Measurements from ENCODE around the gene CYSRT1.
A peak's percentile ranks its signal among the peaks of the same experiment; 100 is the strongest.

CYSRT1 gene

DNA sequence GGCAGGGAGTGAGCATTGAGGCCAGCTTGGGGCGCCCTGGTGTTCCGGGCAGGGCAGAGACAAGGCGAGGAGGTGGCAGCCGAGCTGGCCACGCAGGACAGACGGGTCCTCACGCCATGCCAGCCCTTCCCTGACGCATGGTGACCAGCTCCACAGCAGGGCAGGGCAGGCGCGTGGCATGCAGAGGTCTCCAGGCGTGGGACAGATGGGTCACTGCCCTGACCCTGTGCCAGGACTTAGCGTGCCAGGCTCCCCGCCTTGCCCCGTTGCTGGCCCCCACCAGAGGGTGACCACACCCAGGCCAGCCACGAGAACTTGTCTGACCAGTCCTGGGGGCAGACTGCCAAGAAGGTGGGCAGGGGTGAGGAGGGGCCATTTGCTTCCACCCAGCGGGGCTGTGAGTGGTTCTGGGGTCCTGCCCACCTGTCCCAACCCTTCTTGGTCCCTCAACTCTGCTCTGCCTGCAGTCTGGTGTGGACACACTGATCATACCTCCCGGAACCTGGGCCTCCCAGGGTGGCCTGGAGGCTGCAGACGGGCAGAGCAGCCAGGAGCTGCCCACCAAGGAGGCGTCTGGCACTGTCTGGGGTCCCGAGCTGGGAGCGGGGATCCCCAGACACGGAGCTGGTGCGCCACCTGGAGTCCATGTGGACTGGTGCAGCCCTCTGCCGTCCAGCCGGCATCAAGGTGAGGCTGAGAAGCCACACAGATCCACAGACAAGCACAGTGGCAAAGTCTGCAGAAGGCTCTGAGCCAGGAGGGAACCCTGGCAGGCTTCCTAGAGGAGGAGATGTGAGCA lies 2.3 kb downstream of the CYSRT1 start, which contains the start of gene RNF224 (continued):
- TF ChIP-seq SP7 (tag by site-specific recombination; IDR thresholded peaks at IDR 0.05), result peak; percentile 17; the same call in 1 of the 2 replicates
- TF ChIP-seq ZNF596 (tag by site-specific recombination; IDR thresholded peaks at IDR 0.05), result no peak
- TF ChIP-seq ZSCAN23 (tag by site-specific recombination; IDR thresholded peaks at IDR 0.05), result no peak
- TF ChIP-seq ZBTB48 (tag by site-specific recombination; IDR thresholded peaks at IDR 0.05), result no peak
- TF ChIP-seq ZNF426 (tag by site-specific recombination; IDR thresholded peaks at IDR 0.05), result no peak
- no peak for TF ChIP-seq ZNF391 (tag by site-specific recombination; IDR thresholded peaks at IDR 0.05; ENCODE audit: borderline replicate concordance, low read depth)
- no peak for TF ChIP-seq ZNF354C (tag by site-specific recombination; IDR thresholded peaks at IDR 0.05; ENCODE audit: borderline replicate concordance, low read depth)
- TF ChIP-seq GLIS1 (tag by site-specific recombination; IDR thresholded peaks at IDR 0.05), result peak; percentile 81
- TF ChIP-seq SP3 (tag by site-specific recombination; IDR thresholded peaks at IDR 0.05), result no peak
- no peak for TF ChIP-seq ZNF776 (tag by site-specific recombination; IDR thresholded peaks at IDR 0.05; ENCODE audit: borderline replicate concordance)
- TF ChIP-seq ZNF19 (tag by site-specific recombination; IDR thresholded peaks at IDR 0.05; ENCODE audit: low read depth), result no peak
- no peak for TF ChIP-seq MYNN (tag by site-specific recombination; IDR thresholded peaks at IDR 0.05; ENCODE audit: borderline replicate concordance)
- TF ChIP-seq, protein P1, sequence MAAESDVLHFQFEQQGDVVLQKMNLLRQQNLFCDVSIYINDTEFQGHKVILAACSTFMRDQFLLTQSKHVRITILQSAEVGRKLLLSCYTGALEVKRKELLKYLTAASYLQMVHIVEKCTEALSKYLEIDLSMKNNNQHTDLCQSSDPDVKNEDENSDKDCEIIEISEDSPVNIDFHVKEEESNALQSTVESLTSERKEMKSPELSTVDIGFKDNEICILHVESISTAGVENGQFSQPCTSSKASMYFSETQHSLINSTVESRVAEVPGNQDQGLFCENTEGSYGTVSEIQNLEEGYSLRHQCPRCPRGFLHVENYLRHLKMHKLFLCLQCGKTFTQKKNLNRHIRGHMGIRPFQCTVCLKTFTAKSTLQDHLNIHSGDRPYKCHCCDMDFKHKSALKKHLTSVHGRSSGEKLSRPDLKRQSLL (tag by site-specific recombination; IDR thresholded peaks at IDR 0.05), result no peak
- TF ChIP-seq, protein P2, sequence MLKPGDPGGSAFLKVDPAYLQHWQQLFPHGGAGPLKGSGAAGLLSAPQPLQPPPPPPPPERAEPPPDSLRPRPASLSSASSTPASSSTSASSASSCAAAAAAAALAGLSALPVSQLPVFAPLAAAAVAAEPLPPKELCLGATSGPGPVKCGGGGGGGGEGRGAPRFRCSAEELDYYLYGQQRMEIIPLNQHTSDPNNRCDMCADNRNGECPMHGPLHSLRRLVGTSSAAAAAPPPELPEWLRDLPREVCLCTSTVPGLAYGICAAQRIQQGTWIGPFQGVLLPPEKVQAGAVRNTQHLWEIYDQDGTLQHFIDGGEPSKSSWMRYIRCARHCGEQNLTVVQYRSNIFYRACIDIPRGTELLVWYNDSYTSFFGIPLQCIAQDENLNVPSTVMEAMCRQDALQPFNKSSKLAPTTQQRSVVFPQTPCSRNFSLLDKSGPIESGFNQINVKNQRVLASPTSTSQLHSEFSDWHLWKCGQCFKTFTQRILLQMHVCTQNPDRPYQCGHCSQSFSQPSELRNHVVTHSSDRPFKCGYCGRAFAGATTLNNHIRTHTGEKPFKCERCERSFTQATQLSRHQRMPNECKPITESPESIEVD (tag by site-specific recombination; IDR thresholded peaks at IDR 0.05), result no peak
- 0 out of 2 replicates have a peak, but pooled peaks have one; percentile 17 for TF ChIP-seq WT1 (tag by site-specific recombination; IDR thresholded peaks at IDR 0.05)
- no peak for TF ChIP-seq ZBTB8A (tag by site-specific recombination; IDR thresholded peaks at IDR 0.05)
- no peak for TF ChIP-seq ZNF514 (tag by site-specific recombination; IDR thresholded peaks at IDR 0.05)
- no peak for TF ChIP-seq ZNF571 (tag by site-specific recombination; IDR thresholded peaks at IDR 0.05)
- TF ChIP-seq, protein P3, sequence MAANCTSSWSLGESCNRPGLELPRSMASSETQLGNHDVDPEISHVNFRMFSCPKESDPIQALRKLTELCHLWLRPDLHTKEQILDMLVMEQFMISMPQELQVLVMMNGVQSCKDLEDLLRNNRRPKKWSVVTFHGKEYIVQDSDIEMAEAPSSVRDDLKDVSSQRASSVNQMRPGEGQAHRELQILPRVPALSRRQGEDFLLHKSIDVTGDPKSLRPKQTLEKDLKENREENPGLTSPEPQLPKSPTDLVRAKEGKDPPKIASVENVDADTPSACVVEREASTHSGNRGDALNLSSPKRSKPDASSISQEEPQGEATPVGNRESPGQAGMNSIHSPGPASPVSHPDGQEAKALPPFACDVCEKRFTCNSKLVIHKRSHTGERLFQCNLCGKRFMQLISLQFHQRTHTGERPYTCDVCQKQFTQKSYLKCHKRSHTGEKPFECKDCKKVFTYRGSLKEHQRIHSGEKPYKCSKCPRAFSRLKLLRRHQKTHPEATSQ (tag by site-specific recombination; IDR thresholded peaks at IDR 0.05), result no peak
- TF ChIP-seq, protein P4, sequence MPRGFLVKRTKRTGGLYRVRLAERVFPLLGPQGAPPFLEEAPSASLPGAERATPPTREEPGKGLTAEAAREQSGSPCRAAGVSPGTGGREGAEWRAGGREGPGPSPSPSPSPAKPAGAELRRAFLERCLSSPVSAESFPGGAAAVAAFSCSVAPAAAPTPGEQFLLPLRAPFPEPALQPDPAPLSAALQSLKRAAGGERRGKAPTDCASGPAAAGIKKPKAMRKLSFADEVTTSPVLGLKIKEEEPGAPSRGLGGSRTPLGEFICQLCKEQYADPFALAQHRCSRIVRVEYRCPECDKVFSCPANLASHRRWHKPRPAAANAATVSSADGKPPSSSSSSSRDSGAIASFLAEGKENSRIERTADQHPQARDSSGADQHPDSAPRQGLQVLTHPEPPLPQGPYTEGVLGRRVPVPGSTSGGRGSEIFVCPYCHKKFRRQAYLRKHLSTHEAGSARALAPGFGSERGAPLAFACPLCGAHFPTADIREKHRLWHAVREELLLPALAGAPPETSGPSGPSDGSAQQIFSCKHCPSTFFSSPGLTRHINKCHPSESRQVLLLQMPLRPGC (tag by site-specific recombination; IDR thresholded peaks at IDR 0.05), result no peak
- TF ChIP-seq KLF10 (tag by site-specific recombination; IDR thresholded peaks at IDR 0.05), result no peak
- no peak for TF ChIP-seq ZNF335 (tag by site-specific recombination; conservative IDR thresholded peaks at IDR 0.05)
- TF ChIP-seq, protein P5, sequence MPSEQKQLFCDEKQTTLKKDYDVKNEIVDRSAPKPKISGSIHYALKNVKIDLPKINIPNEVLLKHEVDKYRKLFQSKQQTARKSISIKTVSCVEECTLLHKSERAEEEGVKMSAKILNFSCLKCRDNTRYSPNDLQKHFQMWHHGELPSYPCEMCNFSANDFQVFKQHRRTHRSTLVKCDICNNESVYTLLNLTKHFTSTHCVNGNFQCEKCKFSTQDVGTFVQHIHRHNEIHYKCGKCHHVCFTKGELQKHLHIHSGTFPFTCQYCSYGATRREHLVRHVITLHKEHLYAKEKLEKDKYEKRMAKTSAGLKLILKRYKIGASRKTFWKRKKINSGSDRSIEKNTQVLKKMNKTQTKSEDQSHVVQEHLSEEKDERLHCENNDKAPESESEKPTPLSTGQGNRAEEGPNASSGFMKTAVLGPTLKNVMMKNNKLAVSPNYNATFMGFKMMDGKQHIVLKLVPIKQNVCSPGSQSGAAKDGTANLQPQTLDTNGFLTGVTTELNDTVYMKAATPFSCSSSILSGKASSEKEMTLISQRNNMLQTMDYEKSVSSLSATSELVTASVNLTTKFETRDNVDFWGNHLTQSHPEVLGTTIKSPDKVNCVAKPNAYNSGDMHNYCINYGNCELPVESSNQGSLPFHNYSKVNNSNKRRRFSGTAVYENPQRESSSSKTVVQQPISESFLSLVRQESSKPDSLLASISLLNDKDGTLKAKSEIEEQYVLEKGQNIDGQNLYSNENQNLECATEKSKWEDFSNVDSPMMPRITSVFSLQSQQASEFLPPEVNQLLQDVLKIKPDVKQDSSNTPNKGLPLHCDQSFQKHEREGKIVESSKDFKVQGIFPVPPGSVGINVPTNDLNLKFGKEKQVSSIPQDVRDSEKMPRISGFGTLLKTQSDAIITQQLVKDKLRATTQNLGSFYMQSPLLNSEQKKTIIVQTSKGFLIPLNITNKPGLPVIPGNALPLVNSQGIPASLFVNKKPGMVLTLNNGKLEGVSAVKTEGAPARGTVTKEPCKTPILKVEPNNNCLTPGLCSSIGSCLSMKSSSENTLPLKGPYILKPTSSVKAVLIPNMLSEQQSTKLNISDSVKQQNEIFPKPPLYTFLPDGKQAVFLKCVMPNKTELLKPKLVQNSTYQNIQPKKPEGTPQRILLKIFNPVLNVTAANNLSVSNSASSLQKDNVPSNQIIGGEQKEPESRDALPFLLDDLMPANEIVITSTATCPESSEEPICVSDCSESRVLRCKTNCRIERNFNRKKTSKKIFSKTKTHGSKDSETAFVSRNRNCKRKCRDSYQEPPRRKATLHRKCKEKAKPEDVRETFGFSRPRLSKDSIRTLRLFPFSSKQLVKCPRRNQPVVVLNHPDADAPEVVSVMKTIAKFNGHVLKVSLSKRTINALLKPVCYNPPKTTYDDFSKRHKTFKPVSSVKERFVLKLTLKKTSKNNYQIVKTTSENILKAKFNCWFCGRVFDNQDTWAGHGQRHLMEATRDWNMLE (tag by site-specific recombination; conservative IDR thresholded peaks at IDR 0.05; ENCODE audit: low read depth), result no peak
- TF ChIP-seq, protein P6, sequence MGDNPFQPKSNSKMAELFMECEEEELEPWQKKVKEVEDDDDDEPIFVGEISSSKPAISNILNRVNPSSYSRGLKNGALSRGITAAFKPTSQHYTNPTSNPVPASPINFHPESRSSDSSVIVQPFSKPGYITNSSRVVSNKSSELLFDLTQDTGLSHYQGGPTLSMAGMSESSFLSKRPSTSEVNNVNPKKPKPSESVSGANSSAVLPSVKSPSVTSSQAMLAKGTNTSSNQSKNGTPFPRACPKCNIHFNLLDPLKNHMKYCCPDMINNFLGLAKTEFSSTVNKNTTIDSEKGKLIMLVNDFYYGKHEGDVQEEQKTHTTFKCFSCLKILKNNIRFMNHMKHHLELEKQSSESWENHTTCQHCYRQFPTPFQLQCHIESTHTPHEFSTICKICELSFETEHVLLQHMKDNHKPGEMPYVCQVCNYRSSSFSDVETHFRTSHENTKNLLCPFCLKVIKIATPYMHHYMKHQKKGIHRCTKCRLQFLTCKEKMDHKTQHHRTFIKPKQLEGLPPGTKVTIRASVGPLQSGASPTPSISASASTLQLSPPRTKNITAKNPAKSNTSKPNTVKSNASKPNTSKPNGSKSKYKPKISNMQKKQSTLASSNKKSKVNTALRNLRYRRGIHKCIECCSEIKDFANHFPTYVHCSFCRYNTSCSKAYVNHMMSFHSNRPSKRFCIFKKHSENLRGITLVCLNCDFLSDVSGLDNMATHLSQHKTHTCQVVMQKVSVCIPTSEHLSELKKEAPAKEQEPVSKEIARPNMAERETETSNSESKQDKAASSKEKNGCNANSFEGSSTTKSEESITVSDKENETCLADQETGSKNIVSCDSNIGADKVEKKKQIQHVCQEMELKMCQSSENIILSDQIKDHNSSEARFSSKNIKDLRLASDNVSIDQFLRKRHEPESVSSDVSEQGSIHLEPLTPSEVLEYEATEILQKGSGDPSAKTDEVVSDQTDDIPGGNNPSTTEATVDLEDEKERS (tag by site-specific recombination; IDR thresholded peaks at IDR 0.05), result no peak
